Measurements from ENCODE around the gene BCS1L.

Gene BCS1L

GRCh38 chr2:218703341-218703740 lies 43.9 kb downstream of the BCS1L start:
- no peak for TF ChIP-seq ZFX (IDR thresholded peaks at IDR 0.05; ENCODE audit: borderline replicate concordance)
- TF ChIP-seq, protein P1, sequence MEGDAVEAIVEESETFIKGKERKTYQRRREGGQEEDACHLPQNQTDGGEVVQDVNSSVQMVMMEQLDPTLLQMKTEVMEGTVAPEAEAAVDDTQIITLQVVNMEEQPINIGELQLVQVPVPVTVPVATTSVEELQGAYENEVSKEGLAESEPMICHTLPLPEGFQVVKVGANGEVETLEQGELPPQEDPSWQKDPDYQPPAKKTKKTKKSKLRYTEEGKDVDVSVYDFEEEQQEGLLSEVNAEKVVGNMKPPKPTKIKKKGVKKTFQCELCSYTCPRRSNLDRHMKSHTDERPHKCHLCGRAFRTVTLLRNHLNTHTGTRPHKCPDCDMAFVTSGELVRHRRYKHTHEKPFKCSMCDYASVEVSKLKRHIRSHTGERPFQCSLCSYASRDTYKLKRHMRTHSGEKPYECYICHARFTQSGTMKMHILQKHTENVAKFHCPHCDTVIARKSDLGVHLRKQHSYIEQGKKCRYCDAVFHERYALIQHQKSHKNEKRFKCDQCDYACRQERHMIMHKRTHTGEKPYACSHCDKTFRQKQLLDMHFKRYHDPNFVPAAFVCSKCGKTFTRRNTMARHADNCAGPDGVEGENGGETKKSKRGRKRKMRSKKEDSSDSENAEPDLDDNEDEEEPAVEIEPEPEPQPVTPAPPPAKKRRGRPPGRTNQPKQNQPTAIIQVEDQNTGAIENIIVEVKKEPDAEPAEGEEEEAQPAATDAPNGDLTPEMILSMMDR (IDR thresholded peaks at IDR 0.05): no peak
- H3K27ac ChIP-seq: no peak overlapping the region

DNA sequence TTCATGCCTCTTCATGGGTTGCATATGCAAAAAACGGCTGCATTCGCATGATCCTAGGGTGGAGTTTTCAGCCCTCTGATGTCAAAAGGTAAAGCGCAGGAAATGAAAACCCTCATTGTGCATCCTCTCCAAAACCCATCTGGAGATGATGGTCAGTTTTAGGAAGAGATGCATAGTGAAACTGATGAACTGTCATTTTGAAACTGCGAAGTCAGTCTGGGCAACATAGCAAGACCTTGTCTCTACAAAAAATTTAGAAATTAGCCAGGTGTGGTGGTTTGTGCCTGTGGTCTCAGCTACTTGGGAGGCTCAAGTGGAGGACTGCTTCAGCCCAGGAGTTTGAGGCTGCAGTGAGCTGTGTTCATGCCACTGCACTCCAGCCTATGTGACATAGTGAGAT lies 48.6 kb downstream of the BCS1L start:
- no peak for TF ChIP-seq ZFX (IDR thresholded peaks at IDR 0.05; ENCODE audit: borderline replicate concordance)
- TF ChIP-seq, protein P1 (IDR thresholded peaks at IDR 0.05): no peak

DNA sequence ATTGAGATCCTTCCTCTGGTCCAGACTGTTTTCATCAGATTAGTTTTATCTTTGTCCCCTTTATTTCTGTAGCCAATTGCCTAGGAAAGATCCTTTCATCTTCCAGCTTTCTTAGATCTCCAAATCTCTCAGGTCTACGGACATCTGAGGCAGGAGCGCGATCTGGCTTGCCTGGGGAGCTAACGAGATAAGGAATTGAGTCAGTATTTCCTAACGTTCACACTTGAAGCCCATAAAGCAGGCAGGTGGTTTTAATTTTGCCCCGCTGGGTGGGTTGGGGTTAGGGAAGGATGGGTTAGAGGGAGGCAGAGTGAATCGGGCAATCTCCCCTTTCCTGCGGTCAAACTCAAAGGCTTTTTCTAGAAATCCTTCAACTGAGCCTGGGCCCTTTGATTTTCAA lies 50.4 kb downstream of the BCS1L start:
- TF ChIP-seq ZFX (IDR thresholded peaks at IDR 0.05; ENCODE audit: borderline replicate concordance): no peak
- TF ChIP-seq, protein P1 (IDR thresholded peaks at IDR 0.05): no peak
- no peak overlapping the region for H3K27ac ChIP-seq

More for the DNA sequence above, 48.6 kb downstream of the BCS1L start:
- H3K27ac ChIP-seq: no peak overlapping the region

DNA sequence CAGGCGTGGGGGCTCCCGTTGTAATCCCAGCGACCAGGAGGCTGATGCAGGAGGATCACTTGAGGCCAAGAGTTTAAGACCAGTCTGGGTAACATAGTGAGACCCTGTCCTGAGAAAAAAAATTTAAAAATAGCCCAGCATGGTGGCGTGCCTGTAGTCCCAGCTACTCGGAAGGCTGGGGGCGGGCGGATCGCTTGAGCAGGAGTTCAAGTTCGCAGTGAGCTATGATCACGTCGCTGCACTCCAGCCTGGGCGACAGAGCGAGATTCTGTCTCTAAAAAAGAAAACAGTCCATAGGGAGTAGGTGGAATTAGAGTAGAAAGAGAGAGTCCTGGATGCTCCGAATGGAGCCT lies 50.8 kb downstream of the BCS1L start:
- H3K27ac ChIP-seq: peak overlapping the region; percentile 85
- TF ChIP-seq ZFX (IDR thresholded peaks at IDR 0.05; ENCODE audit: borderline replicate concordance): no peak
- TF ChIP-seq, protein P1 (IDR thresholded peaks at IDR 0.05): no peak

DNA sequence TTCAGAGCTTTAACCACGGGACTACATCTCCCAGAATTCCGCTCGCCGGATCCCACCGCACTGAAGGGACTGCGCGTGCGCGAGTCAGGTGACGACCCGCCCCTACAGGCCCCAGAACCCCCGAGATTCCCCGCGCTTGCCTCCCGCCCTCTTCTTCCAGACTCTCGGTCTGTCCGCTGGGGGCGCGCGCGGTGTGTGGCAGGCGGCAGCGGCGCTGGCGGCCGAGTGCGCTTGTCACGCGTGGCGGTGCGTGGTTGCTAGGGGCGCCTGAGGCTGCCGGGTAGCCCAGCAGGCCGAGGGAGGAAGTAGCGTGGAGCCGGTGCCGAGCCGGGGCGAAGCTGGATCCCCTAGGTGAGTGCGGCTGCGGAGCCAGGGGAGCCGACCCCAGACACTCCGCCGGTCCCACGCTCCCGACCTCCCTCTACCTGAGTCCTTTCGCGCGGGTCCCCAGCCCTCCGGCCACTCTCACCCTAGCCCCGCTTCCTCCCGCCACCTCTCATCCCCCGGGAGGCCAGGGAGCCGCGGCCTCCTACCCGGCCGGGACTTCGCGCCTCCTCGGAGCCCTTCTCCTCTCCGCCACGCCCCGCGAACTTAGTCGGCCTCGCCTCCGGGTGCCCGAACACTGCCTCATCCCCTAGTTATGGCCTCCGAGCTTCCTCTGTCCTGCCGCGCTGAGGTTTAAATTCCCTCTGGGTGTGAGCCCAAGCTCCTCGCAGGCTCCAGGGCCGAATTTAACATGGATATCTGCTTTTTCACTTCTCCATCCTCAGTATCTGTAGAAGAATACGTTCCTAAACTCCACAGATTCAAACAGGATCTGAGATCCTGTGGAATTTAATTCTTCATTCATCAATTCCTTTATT lies 51.4 kb downstream of the BCS1L start, which contains the start of gene TTLL4:
Gene TTLL4, plus strand, starts transcription at position 149 of the 863 bp plus-strand sequence. CDS start 26,842 bp downstream, outside the sequence.
- TF ChIP-seq, protein P1 (IDR thresholded peaks at IDR 0.05): peak; percentile 96
- TF ChIP-seq ZFX (IDR thresholded peaks at IDR 0.05; ENCODE audit: borderline replicate concordance): no peak
- peak within 1 kb of the TSS; percentile 85 for H3K27ac ChIP-seq

GRCh38 chr2:218711550-218711929 lies 52.1 kb downstream of the BCS1L start:
- peak overlapping the region; percentile 85 for H3K27ac ChIP-seq

More at GRCh38 chr2:218711550-218711929, 52.1 kb downstream of the BCS1L start:
- TF ChIP-seq, protein P1 (IDR thresholded peaks at IDR 0.05): no peak
- TF ChIP-seq ZFX (IDR thresholded peaks at IDR 0.05; ENCODE audit: borderline replicate concordance): no peak

Measured in 22Rv1 (cell line).